Measurements from ENCODE around the gene PDXK.

- TF ChIP-seq, protein P1, sequence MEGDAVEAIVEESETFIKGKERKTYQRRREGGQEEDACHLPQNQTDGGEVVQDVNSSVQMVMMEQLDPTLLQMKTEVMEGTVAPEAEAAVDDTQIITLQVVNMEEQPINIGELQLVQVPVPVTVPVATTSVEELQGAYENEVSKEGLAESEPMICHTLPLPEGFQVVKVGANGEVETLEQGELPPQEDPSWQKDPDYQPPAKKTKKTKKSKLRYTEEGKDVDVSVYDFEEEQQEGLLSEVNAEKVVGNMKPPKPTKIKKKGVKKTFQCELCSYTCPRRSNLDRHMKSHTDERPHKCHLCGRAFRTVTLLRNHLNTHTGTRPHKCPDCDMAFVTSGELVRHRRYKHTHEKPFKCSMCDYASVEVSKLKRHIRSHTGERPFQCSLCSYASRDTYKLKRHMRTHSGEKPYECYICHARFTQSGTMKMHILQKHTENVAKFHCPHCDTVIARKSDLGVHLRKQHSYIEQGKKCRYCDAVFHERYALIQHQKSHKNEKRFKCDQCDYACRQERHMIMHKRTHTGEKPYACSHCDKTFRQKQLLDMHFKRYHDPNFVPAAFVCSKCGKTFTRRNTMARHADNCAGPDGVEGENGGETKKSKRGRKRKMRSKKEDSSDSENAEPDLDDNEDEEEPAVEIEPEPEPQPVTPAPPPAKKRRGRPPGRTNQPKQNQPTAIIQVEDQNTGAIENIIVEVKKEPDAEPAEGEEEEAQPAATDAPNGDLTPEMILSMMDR (IDR thresholded peaks at IDR 0.05) = no peak
- no peak for TF ChIP-seq POLR2A (IDR thresholded peaks at IDR 0.05)
Measured at GRCh38 chr21:43800566-43800965, 81.6 kb downstream of the PDXK start.

Data from uterus (tissue), 2 donors.